Activated naive CD4-positive, alpha-beta T cell (primary cell): ENCODE data around the gene HTR6.

ENCODE experiments used
- DNase-seq, 4 experiments: peaks; one replicate each; lab custom pipeline; 2025; lab: John Stamatoyannopoulos, UW

HTR6 gene

GRCh38 chr1:19720973-19721372 lies 56.3 kb downstream of the HTR6 start:
- DNase-seq, result no peak

GRCh38 chr1:19723874-19724273 lies 59.2 kb downstream of the HTR6 start:
- DNase-seq, result no peak

GRCh38 chr1:19725606-19726005 lies 60.9 kb downstream of the HTR6 start:
- DNase-seq, result no peak

GRCh38 chr1:19728413-19729145 lies 63.9 kb downstream of the HTR6 start:
- DNase-seq, result no peak

- DNase-seq, result no peak
Observed at GRCh38 chr1:19730232-19730631, 65.6 kb downstream of the HTR6 start.
